B cell (primary cell): ENCODE measurements around the gene TTLL10. TPM values are rescaled to one million over a fixed set of nuclear protein-coding genes. Genes with fewer than 3 reads are reported as not detected.

Experiments used
- ATAC-seq: fragments of 200-7000 bp; cut with Tn5 transposase; one replicate; pipeline ENCODE4 v1.10.0; 2021; ENCODE audit warnings: low read depth, mild to moderate bottlenecking, moderate number of reproducible peaks, moderate library complexity
- CTCF ChIA-PET: fragments of 350-600 bp; sonication (Branson Sonifier 250); formaldehyde crosslinking; loops from one replicate; lab custom pipeline; 2021; ENCODE audit warnings: antibody characterized with exemption, inconsistent platforms; lab: Charles Lee
- POLR2A ChIA-PET: fragments of 350-600 bp; sonication (Branson Sonifier 250); formaldehyde crosslinking; loops from one replicate; lab custom pipeline; 2021; ENCODE audit warnings: antibody characterized with exemption; lab: Charles Lee
- DNase-seq: peaks from one replicate; pipeline ENCODE4 v3.0.0; 2013
- H2AFZ ChIP-seq: 2 replicates; pipeline ENCODE4 v1.6.1; 2012; ENCODE audit warnings: mild to moderate bottlenecking, low read depth, low read length; ENCODE audit not compliant: insufficient read depth, poor library complexity, severe bottlenecking
- H3K27ac ChIP-seq, 2 donors: 1 replicate in 1 of 2; 2 replicates in 1 of 2; pipeline ENCODE4 v1.5.1; 2012 to 2013; ENCODE audit warnings: low read length in 2 of 2, mild to moderate bottlenecking in 2 of 2, moderate library complexity in 1 of 2
- H3K27me3 ChIP-seq, 4 experiments: fragments of 200-600 bp in 1 of 4; sonication (generic) in 1 of 4; replicated peaks in 1 of 4; 1 replicate in 2 of 4; 2 replicates in 2 of 4; pipeline versions ENCODE4 v1.6.1 to v1.7.0; 2013 to 2016; ENCODE audit warnings: low read length in 3 of 4, mild to moderate bottlenecking in 2 of 4, mixed read lengths in 1 of 4, moderate library complexity in 1 of 4; ENCODE audit not compliant: insufficient read depth in 4 of 4, control insufficient read depth in 3 of 4; ENCODE audit errors: control extremely low read depth in 1 of 4
- H3K36me3 ChIP-seq, 2 experiments: replicated peaks in 1 of 2; 1 replicate in 1 of 2; 2 replicates in 1 of 2; pipeline versions ENCODE4 v1.6.1 to v1.7.1; 2013; ENCODE audit warnings: low read length in 1 of 2; ENCODE audit not compliant: insufficient read depth in 2 of 2, control insufficient read depth in 1 of 2; ENCODE audit errors: control extremely low read depth in 1 of 2, extremely low read depth in 1 of 2
- H3K4me1 ChIP-seq, 2 donors: fragments of 200-600 bp in 1 of 2; sonication (generic) in 1 of 2; 1 replicate in 1 of 2; 2 replicates in 1 of 2; pipeline versions ENCODE4 v1.5.1 to v1.6.1; 2013 to 2017; ENCODE audit warnings: low read length in 2 of 2; ENCODE audit not compliant: control insufficient read depth in 2 of 2, insufficient read depth in 2 of 2
- H3K4me2 ChIP-seq: replicated peaks from 2 replicates; pipeline ENCODE3; 2012; ENCODE audit warnings: mild to moderate bottlenecking, low read depth, low read length; ENCODE audit not compliant: poor library complexity, severe bottlenecking
- H3K4me3 ChIP-seq, 5 experiments: fragments of 200-600 bp in 1 of 5; sonication (generic) in 1 of 5; 1 replicate in 3 of 5; 2 replicates in 2 of 5; pipeline versions ENCODE4 v1.5.1 to v1.7.0; 2011 to 2016; ENCODE audit warnings: low read length in 4 of 5, mild to moderate bottlenecking in 4 of 5, low read depth in 2 of 5, control low read depth in 1 of 5, moderate library complexity in 1 of 5; ENCODE audit not compliant: insufficient read depth in 1 of 5; ENCODE audit errors: control extremely low read depth in 1 of 5, extremely low read depth in 1 of 5
- H3K79me2 ChIP-seq: fragments of 200-600 bp; sonication (generic); one replicate; pipeline ENCODE4 v1.6.0; 2016; ENCODE audit warnings: low read length; ENCODE audit not compliant: control insufficient read depth, insufficient read depth
- H3K9ac ChIP-seq: fragments of 200-600 bp; sonication (generic); 2 replicates; pipeline ENCODE4 v1.6.1; 2017; ENCODE audit warnings: mild to moderate bottlenecking, low read length, moderate library complexity
- H3K9me3 ChIP-seq, 3 donors: one replicate each; pipeline versions ENCODE4 v1.6.1 to v1.7.1; 2013; ENCODE audit warnings: low read length in 2 of 3; ENCODE audit not compliant: control insufficient read depth in 2 of 3, insufficient read depth in 1 of 3; ENCODE audit errors: control extremely low read depth in 1 of 3
- H4K20me1 ChIP-seq: 2 replicates; pipeline ENCODE4 v1.6.0; 2012; ENCODE audit warnings: mild to moderate bottlenecking, low read length; ENCODE audit not compliant: insufficient read depth, control insufficient read depth, poor library complexity, severe bottlenecking
- H3K27ac Mint-ChIP-seq: one replicate; pipeline ENCODE4 v1.8.0; 2021; ENCODE audit warnings: mixed read lengths
- H3K27me3 Mint-ChIP-seq: one replicate; pipeline ENCODE4 v1.8.0; 2021; ENCODE audit warnings: mixed read lengths
- H3K4me1 Mint-ChIP-seq: one replicate; pipeline ENCODE4 v1.8.0; 2021; ENCODE audit warnings: mixed read lengths
- H3K4me3 Mint-ChIP-seq: one replicate; pipeline ENCODE4 v1.8.0; 2021; ENCODE audit warnings: mixed read lengths
- H3K9me3 Mint-ChIP-seq: one replicate; pipeline ENCODE4 v1.8.0; 2022; ENCODE audit warnings: mixed read lengths; ENCODE audit not compliant: insufficient read depth
- EZH2 ChIP-seq: IDR thresholded peaks from 2 replicates; pipeline ENCODE4 v1.6.1; 2012; ENCODE audit warnings: borderline replicate concordance, low read depth, mild to moderate bottlenecking, moderate library complexity, low read length; ENCODE audit not compliant: insufficient read depth, poor library complexity, severe bottlenecking
- WGBS: methylation state at CpG from one replicate; pipeline ENCODE4 v1.1.5; 2013; ENCODE audit warnings: missing lambda C conversion rate; ENCODE audit not compliant: insufficient coverage; 5-methylcytosine and 5-hydroxymethylcytosine counted together
- intact Hi-C: fragments of 100-400 bp; cut with micrococcal nuclease; formaldehyde crosslinking; loops from one replicate; pipeline ENCODE4 v1.10.0; 2022
- polyA plus RNA-seq: library from polyadenylated mRNA; depleted of rRNA; stranded (reverse); fragments of >200 nt; gene quantifications from 2 replicates; pipeline ENCODE4 v1.2.3, GENCODE V29; 2012
- total RNA-seq, 2 donors: library from RNA; stranded (reverse); fragments of 120-200 nt in 1 of 2; gene quantifications; 1 replicate in 1 of 2; 2 replicates in 1 of 2; pipeline versions ENCODE4 v1.2.3 to v1.2.4, GENCODE V29; 2013 to 2022
- TF ChIP-seq, protein P1 (sequence below): fragments of 200-600 bp; IDR thresholded peaks from one replicate; pipeline ENCODE4 v1.8.0; 2022; ENCODE audit warnings: antibody characterized with exemption, mild to moderate bottlenecking

TTLL10 gene
- total and polyA plus RNA-seq, 2 donors (not counting 1 experiment from before 2014, with no cell fraction given), result 0.37 to 0.45 TPM

DNA sequence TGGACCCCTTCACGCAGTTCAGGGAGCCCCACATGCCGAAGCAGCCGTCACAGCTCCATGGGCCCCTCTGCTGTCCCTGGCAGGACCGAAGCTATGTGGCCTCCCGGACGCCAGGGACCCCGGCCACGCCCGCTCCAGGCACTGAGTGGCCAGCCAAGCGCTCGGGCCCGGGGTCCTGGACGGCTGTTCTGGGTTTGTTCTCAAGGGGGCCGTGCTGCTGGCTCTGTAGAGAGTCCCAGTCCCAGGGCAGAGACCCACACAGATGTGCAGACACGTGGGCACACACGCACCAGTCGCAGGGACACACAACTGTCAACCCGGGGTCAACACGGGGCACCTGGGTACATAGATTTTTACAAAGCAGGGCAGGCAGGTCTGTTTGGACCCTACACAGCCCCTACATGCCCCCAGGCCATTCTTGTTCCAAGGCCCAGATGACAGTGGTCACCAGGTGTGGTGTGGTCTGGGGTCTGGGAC, 65.1 kb downstream of the TTLL10 start:
- ChIA-PET CTCF (interaction anchor here (1.1 to 2.8 kb wide), 2 partner anchors 12 to 116 kb away, joined by 3 to 19 read pairs; no protein-coding TSS in a partner anchor), POLR2A (no interaction called here)
- no peaks in the 10 kb centered on the region for H3K9me3 Mint-ChIP-seq
- Histone ChIP-seq H3K9ac (no peak overlapping the region), H4K20me1 (peaks cover 16% of the 10 kb centered on the region), H3K4me1 (peaks cover 13 to 15% of the 10 kb centered on the region in 2 donors), H3K36me3 (peaks cover 0 to 7% of the 10 kb centered on the region in 2 experiments), H3K4me2 (no peak overlapping the region), H3K4me3 (no peak overlapping the region), H3K27ac (no peak overlapping the region), H3K9me3 (peaks cover 0 to 5% (median 0%) of the 10 kb centered on the region in 3 donors), H3K27me3 (peaks cover 0 to 36% (median 8%) of the 10 kb centered on the region in 4 experiments), H3K79me2 (peaks cover 9% of the 10 kb centered on the region), H2AFZ (no peak overlapping the region)
- WGBS, result 73% methylated on average over 18 of the region's 19 CpGs
- TF ChIP-seq EZH2, result no peak
- TF ChIP-seq, protein P1, sequence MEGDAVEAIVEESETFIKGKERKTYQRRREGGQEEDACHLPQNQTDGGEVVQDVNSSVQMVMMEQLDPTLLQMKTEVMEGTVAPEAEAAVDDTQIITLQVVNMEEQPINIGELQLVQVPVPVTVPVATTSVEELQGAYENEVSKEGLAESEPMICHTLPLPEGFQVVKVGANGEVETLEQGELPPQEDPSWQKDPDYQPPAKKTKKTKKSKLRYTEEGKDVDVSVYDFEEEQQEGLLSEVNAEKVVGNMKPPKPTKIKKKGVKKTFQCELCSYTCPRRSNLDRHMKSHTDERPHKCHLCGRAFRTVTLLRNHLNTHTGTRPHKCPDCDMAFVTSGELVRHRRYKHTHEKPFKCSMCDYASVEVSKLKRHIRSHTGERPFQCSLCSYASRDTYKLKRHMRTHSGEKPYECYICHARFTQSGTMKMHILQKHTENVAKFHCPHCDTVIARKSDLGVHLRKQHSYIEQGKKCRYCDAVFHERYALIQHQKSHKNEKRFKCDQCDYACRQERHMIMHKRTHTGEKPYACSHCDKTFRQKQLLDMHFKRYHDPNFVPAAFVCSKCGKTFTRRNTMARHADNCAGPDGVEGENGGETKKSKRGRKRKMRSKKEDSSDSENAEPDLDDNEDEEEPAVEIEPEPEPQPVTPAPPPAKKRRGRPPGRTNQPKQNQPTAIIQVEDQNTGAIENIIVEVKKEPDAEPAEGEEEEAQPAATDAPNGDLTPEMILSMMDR, result no peak
- no peaks in the 10 kb centered on the region for H3K27me3 Mint-ChIP-seq
- ATAC-seq, result no peak
- H3K4me3 Mint-ChIP-seq, result no peak overlapping the region
- no peak for DNase-seq
- H3K4me1 Mint-ChIP-seq, result peaks cover 20% of the 10 kb centered on the region
- intact Hi-C loops, result loop anchor here (10.0 kb wide), 1 partner anchor 204 kb away; no protein-coding TSS in a partner anchor
- no peak overlapping the region for H3K27ac Mint-ChIP-seq

DNA sequence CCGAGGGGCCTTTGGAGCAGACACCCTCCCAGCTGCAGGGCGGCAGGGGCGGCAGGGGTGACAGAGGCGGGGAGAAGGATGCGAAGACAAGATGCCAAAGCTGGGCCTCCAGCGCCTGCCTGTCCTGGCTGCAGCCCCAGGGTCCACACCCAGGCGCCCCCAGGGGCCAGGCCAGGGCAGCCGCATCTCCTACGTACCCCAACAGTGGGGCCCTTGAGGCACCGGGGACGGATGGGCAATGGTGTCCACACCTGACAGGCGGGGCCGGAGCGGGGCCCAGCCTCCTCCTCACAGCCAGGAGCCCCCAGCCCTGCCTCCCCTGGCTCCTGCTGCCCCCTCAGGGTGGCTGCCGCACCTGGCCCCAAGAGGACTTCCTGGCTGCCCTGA, 65.5 kb downstream of the TTLL10 start:
- Mint-ChIP-seq H3K27ac (no peak overlapping the region), H3K9me3 (no peaks in the 10 kb centered on the region), H3K4me3 (no peak overlapping the region), H3K27me3 (no peaks in the 10 kb centered on the region), H3K4me1 (peaks cover 15% of the 10 kb centered on the region)
- H3K9me3 ChIP-seq, result peaks cover 0 to 5% (median 0%) of the 10 kb centered on the region in 3 donors
- no peak overlapping the region for H3K4me2 ChIP-seq
- ChIA-PET CTCF (interaction anchor here (2.8 kb wide), 1 partner anchor 117 kb away, joined by 19 read pairs; no protein-coding TSS in a partner anchor), POLR2A (no interaction called here)
- no peak overlapping the region for H3K9ac ChIP-seq
- ATAC-seq, result no peak
- H3K4me1 ChIP-seq, result peaks cover 13 to 15% of the 10 kb centered on the region in 2 donors
- intact Hi-C loops, result loop anchor here (10.0 kb wide), 1 partner anchor 204 kb away; no protein-coding TSS in a partner anchor
- H3K4me3 ChIP-seq, result no peak overlapping the region
- H4K20me1 ChIP-seq, result peaks cover 12% of the 10 kb centered on the region
- H3K27me3 ChIP-seq, result peaks cover 0 to 40% (median 8%) of the 10 kb centered on the region in 4 experiments
- no peak overlapping the region for H3K27ac ChIP-seq
- TF ChIP-seq, protein P1, result no peak
- no peak for TF ChIP-seq EZH2
- H3K79me2 ChIP-seq, result peaks cover 4% of the 10 kb centered on the region
- no peak overlapping the region for H2AFZ ChIP-seq
- peaks cover 0 to 2% of the 10 kb centered on the region in 2 experiments for H3K36me3 ChIP-seq
- no peak for DNase-seq
- WGBS, result 78% methylated on average over 15 of the region's 15 CpGs
